Duodenal mucosa (tissue), 2 donors: ENCODE data around the gene ELK1.

Experiments
- H3K27ac ChIP-seq: one replicate; pipeline ENCODE4 v1.7.0; 2013; ENCODE audit warnings: low read depth, low read length
- H3K27me3 ChIP-seq, 2 donors: one replicate each; pipeline ENCODE4 v1.7.0; 2013; ENCODE audit warnings: low read length in 2 of 2, control low read depth in 1 of 2; ENCODE audit not compliant: insufficient read depth in 2 of 2, control insufficient read depth in 1 of 2
- H3K36me3 ChIP-seq, 2 donors: one replicate each; pipeline ENCODE4 v1.7.0; 2013; ENCODE audit warnings: low read length in 2 of 2, control low read depth in 1 of 2; ENCODE audit not compliant: insufficient read depth in 2 of 2, control insufficient read depth in 1 of 2
- H3K4me1 ChIP-seq, 2 donors: one replicate each; pipeline ENCODE4 v1.7.0; 2013; ENCODE audit warnings: low read length in 2 of 2, control low read depth in 1 of 2; ENCODE audit not compliant: insufficient read depth in 2 of 2, control insufficient read depth in 1 of 2
- H3K4me3 ChIP-seq, 2 donors: one replicate each; pipeline ENCODE4 v1.7.0; 2013; ENCODE audit warnings: low read length in 2 of 2, low read depth in 1 of 2
- H3K9ac ChIP-seq, 2 donors: one replicate each; pipeline ENCODE4 v1.7.0; 2013; ENCODE audit warnings: low read length in 2 of 2, low read depth in 1 of 2
- H3K9me3 ChIP-seq, 2 donors: one replicate each; pipeline ENCODE4 v1.7.0; 2013; ENCODE audit warnings: low read length in 2 of 2, control low read depth in 1 of 2; ENCODE audit not compliant: control insufficient read depth in 1 of 2

ELK1 gene

GRCh38 chrX:47664737-47665136 lies 14.4 kb upstream of the ELK1 start:
- H3K36me3 ChIP-seq, result no peaks in the 10 kb centered on the region
- no peak overlapping the region for H3K27ac ChIP-seq
- no peaks in the 10 kb centered on the region for H3K9me3 ChIP-seq
- no peak overlapping the region for H3K9ac ChIP-seq
- no peak overlapping the region for H3K4me3 ChIP-seq
- H3K4me1 ChIP-seq, result no peaks in the 10 kb centered on the region
- no peaks in the 10 kb centered on the region for H3K27me3 ChIP-seq

GRCh38 chrX:47662144-47662657 lies 11.8 kb upstream of the ELK1 start:
- Histone ChIP-seq H3K27ac (no peak overlapping the region), H3K27me3 (no peaks in the 10 kb centered on the region), H3K9me3 (no peaks in the 10 kb centered on the region)

GRCh38 chrX:47661539-47661938 lies 11.2 kb upstream of the ELK1 start:
- Histone ChIP-seq H3K36me3 (peaks cover 11 to 12% of the 10 kb centered on the region in 2 donors), H3K9ac (no peak overlapping the region), H3K27ac (no peak overlapping the region), H3K9me3 (no peaks in the 10 kb centered on the region), H3K27me3 (no peaks in the 10 kb centered on the region), H3K4me3 (no peak overlapping the region), H3K4me1 (peaks cover 0 to 4% of the 10 kb centered on the region in 2 donors)

More at GRCh38 chrX:47662144-47662657, 11.8 kb upstream of the ELK1 start:
- Histone ChIP-seq H3K9ac (no peak overlapping the region), H3K36me3 (peaks cover 5 to 6% of the 10 kb centered on the region in 2 donors), H3K4me3 (no peak overlapping the region), H3K4me1 (peaks cover 0 to 4% of the 10 kb centered on the region in 2 donors)

GRCh38 chrX:47659421-47659726 lies 9.0 kb upstream of the ELK1 start:
- H3K4me3 ChIP-seq, result peak overlapping the region; percentile 73 to 88
- H3K9ac ChIP-seq, result peak overlapping the region in 1 of 2 donors; percentile 96
- H3K36me3 ChIP-seq, result peaks cover 11 to 26% of the 10 kb centered on the region in 2 donors
- H3K4me1 ChIP-seq, result peaks cover 0 to 4% of the 10 kb centered on the region in 2 donors
- peak overlapping the region; percentile 32 for H3K27ac ChIP-seq
- no peaks in the 10 kb centered on the region for H3K9me3 ChIP-seq
- H3K27me3 ChIP-seq, result no peaks in the 10 kb centered on the region

GRCh38 chrX:47658684-47659420 lies 8.5 kb upstream of the ELK1 start, which contains the start of gene UXT:
Gene UXT, minus strand, starts transcription at chrX:47659180. Its CDS starts 253 bp downstream, at chrX:47658927.
- Histone ChIP-seq H3K9me3 (no peaks in the 10 kb centered on the region), H3K36me3 (peaks cover 11 to 26% of the 10 kb centered on the region in 2 donors), H3K9ac (peak within 1 kb of the TSS; percentile 96 to 97), H3K27ac (peak within 1 kb of the TSS; percentile 98), H3K4me3 (peak within 1 kb of the TSS; percentile 73 to 88), H3K27me3 (no peaks in the 10 kb centered on the region), H3K4me1 (peaks cover 0 to 4% of the 10 kb centered on the region in 2 donors)

GRCh38 chrX:47658301-47658683 lies 7.9 kb upstream of the ELK1 start:
- Histone ChIP-seq H3K9me3 (no peaks in the 10 kb centered on the region), H3K27me3 (no peaks in the 10 kb centered on the region), H3K4me3 (peak overlapping the region; percentile 73 to 88), H3K9ac (peak overlapping the region; percentile 38 to 96), H3K4me1 (peaks cover 0 to 4% of the 10 kb centered on the region in 2 donors), H3K27ac (peak overlapping the region; percentile 98), H3K36me3 (peaks cover 11 to 28% of the 10 kb centered on the region in 2 donors)

GRCh38 chrX:47651043-47651905 lies 911 bp upstream of the ELK1 start:
- Histone ChIP-seq H3K9me3 (no peaks in the 10 kb centered on the region), H3K27me3 (no peaks in the 10 kb centered on the region), H3K27ac (peak overlapping the region; percentile 63), H3K4me1 (peaks cover 19 to 21% of the 10 kb centered on the region in 2 donors), H3K9ac (peak overlapping the region; percentile 59 to 63), H3K36me3 (peaks cover 0 to 20% of the 10 kb centered on the region in 2 donors), H3K4me3 (peak overlapping the region; percentile 68 to 73)

- peak overlapping the region; percentile 83 for H3K4me3 ChIP-seq
- peak overlapping the region; percentile 57 to 84 for H3K9ac ChIP-seq
- H3K9me3 ChIP-seq, result no peaks in the 10 kb centered on the region
- no peaks in the 10 kb centered on the region for H3K27me3 ChIP-seq
- peaks cover 0 to 9% of the 10 kb centered on the region in 2 donors for H3K36me3 ChIP-seq
- no peak overlapping the region for H3K27ac ChIP-seq
- peaks cover 19 to 21% of the 10 kb centered on the region in 2 donors for H3K4me1 ChIP-seq
These were observed 591 bp downstream of the ELK1 start for GRCh38 chrX:47649781-47650163.

- Histone ChIP-seq H3K9me3 (no peaks in the 10 kb centered on the region), H3K27me3 (no peaks in the 10 kb centered on the region), H3K4me3 (peak overlapping the region; percentile 83), H3K9ac (peak overlapping the region; percentile 57 to 66), H3K36me3 (peaks cover 0 to 9% of the 10 kb centered on the region in 2 donors), H3K4me1 (peaks cover 19 to 21% of the 10 kb centered on the region in 2 donors), H3K27ac (no peak overlapping the region)
These were observed 1.1 kb downstream of the ELK1 start for GRCh38 chrX:47649271-47649670.

GRCh38 chrX:47648376-47648775 lies 2.0 kb downstream of the ELK1 start:
- H3K4me3 ChIP-seq, result no peak overlapping the region
- no peaks in the 10 kb centered on the region for H3K27me3 ChIP-seq
- H3K9me3 ChIP-seq, result no peaks in the 10 kb centered on the region
- peaks cover 0 to 7% of the 10 kb centered on the region in 2 donors for H3K36me3 ChIP-seq
- no peak overlapping the region for H3K9ac ChIP-seq
- H3K4me1 ChIP-seq, result peaks cover 19 to 21% of the 10 kb centered on the region in 2 donors
- H3K27ac ChIP-seq, result no peak overlapping the region
